Calu3 (cell line): ENCODE data around the gene ADAMTS18. TPM values are rescaled to one million over a fixed set of nuclear protein-coding genes. Genes with fewer than 3 reads are reported as not detected.
"Not testable (repeated sequence)": the region's sequence is repeated elsewhere in the genome, so short reads cannot be mapped to it uniquely, and the experiment has no call there.

ENCODE experiments used
- BruUV-seq: library from RNA; stranded (reverse); fragments of 400-500 nt; replicated peaks from 2 replicates; lab custom pipeline; 2021; lab: Mats Ljungman, UMichigan
- CTCF ChIA-PET: fragments of 300-600 bp; sonication (Branson Sonifier 250); formaldehyde crosslinking; loops from one replicate; lab custom pipeline; 2022; ENCODE audit warnings: antibody characterized with exemption; lab: Charles Lee
- DNase-seq: peaks from one replicate; pipeline ENCODE4 v3.0.0; 2022
- H3K27ac Mint-ChIP-seq: one replicate; pipeline ENCODE4 v1.8.0; 2022; ENCODE audit warnings: mixed read lengths; ENCODE audit not compliant: unreplicated experiment
- H3K27me3 Mint-ChIP-seq: one replicate; pipeline ENCODE4 v1.8.0; 2022; ENCODE audit warnings: mixed read lengths; ENCODE audit not compliant: unreplicated experiment
- H3K36me3 Mint-ChIP-seq: one replicate; pipeline ENCODE4 v1.8.0; 2022; ENCODE audit warnings: mild to moderate bottlenecking, moderate library complexity, mixed read lengths; ENCODE audit not compliant: insufficient read depth, unreplicated experiment
- H3K4me1 Mint-ChIP-seq: one replicate; pipeline ENCODE4 v1.8.0; 2022; ENCODE audit warnings: mild to moderate bottlenecking, low read depth, mixed read lengths; ENCODE audit not compliant: unreplicated experiment
- H3K4me3 Mint-ChIP-seq: one replicate; pipeline ENCODE4 v1.8.0; 2022; ENCODE audit warnings: mild to moderate bottlenecking, low read depth, moderate library complexity, mixed read lengths; ENCODE audit not compliant: unreplicated experiment
- H3K9me3 Mint-ChIP-seq: one replicate; pipeline ENCODE4 v1.8.0; 2022; ENCODE audit warnings: low read depth, mixed read lengths; ENCODE audit not compliant: unreplicated experiment
- CTCF ChIP-seq: fragments of 200-600 bp; IDR thresholded peaks from one replicate; pipeline ENCODE4 v1.8.0; 2022; ENCODE audit warnings: antibody characterized with exemption; ENCODE audit not compliant: unreplicated experiment
- intact Hi-C: fragments of 100-400 bp; cut with micrococcal nuclease; formaldehyde crosslinking; loops from one replicate; pipeline ENCODE4 v1.10.0; 2022; ENCODE audit not compliant: unreplicated experiment
- total RNA-seq: library from RNA; stranded (reverse); gene quantifications from 2 replicates; pipeline ENCODE4 v1.2.3, GENCODE V29; 2022

Gene ADAMTS18
- total RNA-seq, 1 experiment from 2014 or later, result not detected

DNA sequence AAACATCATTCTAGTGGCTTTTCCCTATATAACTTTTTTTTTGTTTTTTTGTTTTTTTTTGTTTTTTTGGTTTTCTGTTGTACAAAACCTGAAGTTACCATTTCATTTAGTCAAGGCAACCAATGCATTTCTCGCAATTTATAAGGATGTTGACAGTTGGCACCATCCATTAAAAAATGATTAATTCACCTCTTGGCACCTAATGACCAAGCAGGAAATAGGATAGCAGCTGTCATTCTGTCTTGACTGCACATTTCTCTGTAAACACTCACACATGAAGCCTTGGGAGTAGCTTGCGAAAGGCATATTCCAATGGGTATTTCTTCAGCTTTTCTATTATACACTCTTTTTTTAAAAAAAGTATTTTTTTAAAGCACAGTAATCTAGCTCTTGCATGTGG, 158.2 kb downstream of the ADAMTS18 start:
- Mint-ChIP-seq H3K27me3 (no peaks in the 10 kb centered on the region), H3K9me3 (peaks cover 2% of the 10 kb centered on the region), H3K4me1 (peaks cover 32% of the 10 kb centered on the region), H3K36me3 (no peaks in the 10 kb centered on the region), H3K4me3 (no peak overlapping the region), H3K27ac (no peak overlapping the region)
- intact Hi-C loops, result no loop called here
- no peak for DNase-seq
- CTCF ChIA-PET, result interaction anchor here (0.7 kb wide), 1 partner anchor 9 kb away, joined by 3 read pairs; no protein-coding TSS in a partner anchor
- TF ChIP-seq CTCF, result no peak
- BruUV-seq, result no TSS peak

DNA sequence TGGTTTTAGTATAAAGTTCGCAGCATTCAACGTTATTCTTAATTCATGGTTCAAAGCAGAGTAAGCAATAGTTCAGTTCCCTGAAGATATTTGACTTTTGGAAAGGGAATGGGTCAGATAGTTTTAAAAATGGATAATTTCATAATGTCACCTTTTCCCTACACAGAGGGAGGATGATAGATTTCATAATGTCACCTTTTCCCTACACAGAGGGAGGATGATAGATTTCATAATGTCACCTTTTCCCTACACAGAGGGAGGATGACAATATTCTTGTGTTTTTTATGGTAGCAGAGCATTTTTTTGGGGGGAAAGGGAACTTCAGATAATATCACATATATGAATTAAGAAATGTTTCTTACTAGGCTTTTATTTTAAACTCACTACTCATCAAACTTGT, 159.5 kb downstream of the ADAMTS18 start:
- H3K36me3 Mint-ChIP-seq, H3K27ac Mint-ChIP-seq, H3K27me3 Mint-ChIP-seq, intact Hi-C loops, BruUV-seq, CTCF ChIA-PET, H3K9me3 Mint-ChIP-seq, DNase-seq, H3K4me3 Mint-ChIP-seq: not testable (repeated sequence)
- H3K4me1 Mint-ChIP-seq, result peaks cover 36% of the 10 kb centered on the region

DNA sequence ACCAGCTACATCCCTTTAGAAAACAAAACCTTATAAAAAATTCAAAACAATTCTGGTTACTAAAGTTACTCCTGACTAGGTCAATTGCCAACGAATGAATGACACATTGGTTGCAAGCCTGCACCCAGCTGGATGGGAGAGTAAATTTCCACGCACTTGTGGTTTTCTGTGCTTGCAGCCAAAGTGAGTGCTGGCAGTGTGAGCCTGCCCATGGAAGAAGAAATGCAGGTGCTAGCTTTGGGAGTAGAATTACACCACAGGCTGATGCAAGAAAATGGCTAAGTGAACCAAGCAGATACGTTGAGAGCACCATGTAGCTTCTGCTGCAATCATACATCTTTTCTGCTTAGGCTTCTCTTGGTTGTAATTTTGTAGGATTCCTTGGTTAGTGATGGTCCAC, 161.0 kb downstream of the ADAMTS18 start:
- H3K27me3 Mint-ChIP-seq, result no peaks in the 10 kb centered on the region
- no peak overlapping the region for H3K27ac Mint-ChIP-seq
- no peak for TF ChIP-seq CTCF
- intact Hi-C loops, result no loop called here
- CTCF ChIA-PET, result no interaction called here
- H3K4me3 Mint-ChIP-seq, result no peak overlapping the region
- no peak for DNase-seq
- H3K9me3 Mint-ChIP-seq, result peaks cover 2% of the 10 kb centered on the region
- BruUV-seq, result no TSS peak
- peaks cover 36% of the 10 kb centered on the region for H3K4me1 Mint-ChIP-seq
- H3K36me3 Mint-ChIP-seq, result no peaks in the 10 kb centered on the region

GRCh38 chr16:77271532-77272426, 163.1 kb downstream of the ADAMTS18 start:
- peak; percentile 29 for DNase-seq
- no peak overlapping the region for H3K4me3 Mint-ChIP-seq
- intact Hi-C loops, result no loop called here

GRCh38 chr16:77266185-77266584, 168.6 kb downstream of the ADAMTS18 start:
- H3K4me1 Mint-ChIP-seq, DNase-seq, H3K36me3 Mint-ChIP-seq, intact Hi-C loops, BruUV-seq, H3K4me3 Mint-ChIP-seq, H3K27ac Mint-ChIP-seq, CTCF ChIA-PET, H3K27me3 Mint-ChIP-seq, H3K9me3 Mint-ChIP-seq: not testable (repeated sequence)

More at GRCh38 chr16:77271532-77272426, 163.1 kb downstream of the ADAMTS18 start:
- no peak for TF ChIP-seq CTCF
- H3K27me3 Mint-ChIP-seq, result no peaks in the 10 kb centered on the region
- no peak overlapping the region for H3K27ac Mint-ChIP-seq
- peaks cover under 1% of the 10 kb centered on the region for H3K9me3 Mint-ChIP-seq
- peaks cover 27% of the 10 kb centered on the region for H3K4me1 Mint-ChIP-seq
- no TSS peak for BruUV-seq
- CTCF ChIA-PET, result no interaction called here
- no peaks in the 10 kb centered on the region for H3K36me3 Mint-ChIP-seq
